ENCODE measurements around the gene GLI3. TPM values are rescaled to one million over a fixed set of nuclear protein-coding genes. Genes with fewer than 3 reads are reported as not detected.

GLI3 gene
- total RNA-seq, 4 donors from 2014 or later: 23.1 to 41.3 (median 24.6) TPM

DNA sequence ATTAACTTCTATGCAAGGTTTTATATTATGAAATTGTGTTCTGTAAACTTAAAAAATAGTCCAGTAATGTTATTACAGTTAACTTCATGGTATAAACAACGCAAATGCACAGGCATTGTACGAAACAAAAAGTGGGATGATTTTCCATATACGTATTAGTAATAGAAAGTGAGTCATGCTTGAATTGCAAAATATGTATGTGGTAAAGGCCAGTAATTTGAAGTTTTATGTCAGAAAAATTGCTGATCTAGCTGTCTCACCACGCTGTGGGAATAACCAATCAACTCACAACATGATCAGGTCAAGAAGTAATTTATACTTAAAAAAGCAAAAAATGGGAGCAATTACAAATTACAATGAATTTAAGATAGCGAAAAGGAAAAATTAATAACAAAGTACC is 37.0 kb upstream of the GLI3 start:
- Histone ChIP-seq H3K27ac (no peak overlapping the region), H3K9me3 (no peaks in the 10 kb centered on the region), H3K36me3 (no peaks in the 10 kb centered on the region), H3K4me3 (no peak overlapping the region), H3K4me1 (peaks cover 2% of the 10 kb centered on the region), H3K27me3 (no peaks in the 10 kb centered on the region)
- WGBS: 67% methylated on average over 5 of the region's 5 CpGs
- TF ChIP-seq POLR2A (IDR thresholded peaks at IDR 0.05) (no peak), POLR2AphosphoS5 (IDR thresholded peaks at IDR 0.05) (no peak), EP300 (IDR thresholded peaks at IDR 0.05) (no peak)
- TF ChIP-seq, protein P1, sequence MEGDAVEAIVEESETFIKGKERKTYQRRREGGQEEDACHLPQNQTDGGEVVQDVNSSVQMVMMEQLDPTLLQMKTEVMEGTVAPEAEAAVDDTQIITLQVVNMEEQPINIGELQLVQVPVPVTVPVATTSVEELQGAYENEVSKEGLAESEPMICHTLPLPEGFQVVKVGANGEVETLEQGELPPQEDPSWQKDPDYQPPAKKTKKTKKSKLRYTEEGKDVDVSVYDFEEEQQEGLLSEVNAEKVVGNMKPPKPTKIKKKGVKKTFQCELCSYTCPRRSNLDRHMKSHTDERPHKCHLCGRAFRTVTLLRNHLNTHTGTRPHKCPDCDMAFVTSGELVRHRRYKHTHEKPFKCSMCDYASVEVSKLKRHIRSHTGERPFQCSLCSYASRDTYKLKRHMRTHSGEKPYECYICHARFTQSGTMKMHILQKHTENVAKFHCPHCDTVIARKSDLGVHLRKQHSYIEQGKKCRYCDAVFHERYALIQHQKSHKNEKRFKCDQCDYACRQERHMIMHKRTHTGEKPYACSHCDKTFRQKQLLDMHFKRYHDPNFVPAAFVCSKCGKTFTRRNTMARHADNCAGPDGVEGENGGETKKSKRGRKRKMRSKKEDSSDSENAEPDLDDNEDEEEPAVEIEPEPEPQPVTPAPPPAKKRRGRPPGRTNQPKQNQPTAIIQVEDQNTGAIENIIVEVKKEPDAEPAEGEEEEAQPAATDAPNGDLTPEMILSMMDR (IDR thresholded peaks at IDR 0.05): no peak
- DNase-seq (ENCODE audit: low spot score in 2 of 2): no peak

DNA sequence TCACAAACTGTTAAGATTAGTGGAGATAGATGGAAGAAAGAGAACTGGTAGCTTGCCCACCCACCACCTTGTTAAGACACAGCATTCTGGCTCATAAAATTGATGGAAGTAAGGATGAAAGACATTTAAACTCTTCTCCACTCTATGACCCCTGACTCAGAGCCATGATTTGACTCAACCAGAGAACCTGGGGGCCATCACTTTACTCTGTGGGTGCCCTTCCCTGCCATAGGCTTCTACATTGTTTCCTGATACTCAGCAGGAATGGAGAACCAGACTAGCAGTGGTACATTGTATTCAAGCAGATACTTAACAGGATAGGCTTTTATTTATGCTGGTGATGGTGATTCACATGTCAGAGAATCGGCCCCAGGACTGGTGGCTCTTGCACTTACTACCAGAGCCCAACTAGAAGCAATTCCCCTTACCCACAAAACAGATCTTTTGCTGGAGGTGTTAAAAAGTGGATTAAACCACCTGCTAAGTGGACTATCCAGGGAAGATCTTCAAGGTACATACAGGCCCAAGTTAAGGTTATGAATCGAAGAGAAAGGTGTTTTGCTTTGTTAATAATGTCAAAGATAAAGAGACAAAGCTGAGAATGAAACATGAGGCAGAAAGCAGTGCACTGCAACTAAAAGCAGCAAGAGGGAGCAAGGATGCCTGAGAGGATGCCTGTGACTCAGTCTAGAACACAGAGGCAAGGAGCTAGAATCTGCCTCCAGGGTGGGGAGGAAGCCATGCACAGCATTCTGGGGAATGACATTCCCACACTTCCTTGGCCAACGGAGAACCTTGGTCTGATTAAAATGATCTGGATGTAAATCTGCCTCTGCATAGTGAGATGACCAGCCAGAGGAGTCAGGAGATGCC is 36.0 kb upstream of the GLI3 start:
- Histone ChIP-seq H3K4me3 (no peak overlapping the region), H3K27me3 (no peaks in the 10 kb centered on the region), H3K9me3 (no peaks in the 10 kb centered on the region), H3K4me1 (peaks cover 2% of the 10 kb centered on the region), H3K27ac (no peak overlapping the region), H3K36me3 (no peaks in the 10 kb centered on the region)
- WGBS: 60% methylated on average over 3 of the region's 3 CpGs
- no peak for DNase-seq (ENCODE audit: low spot score in 2 of 2)
- TF ChIP-seq, protein P1 (IDR thresholded peaks at IDR 0.05): peak in 1 of 2 donors; percentile 41
- TF ChIP-seq POLR2AphosphoS5 (IDR thresholded peaks at IDR 0.05): no peak

DNA sequence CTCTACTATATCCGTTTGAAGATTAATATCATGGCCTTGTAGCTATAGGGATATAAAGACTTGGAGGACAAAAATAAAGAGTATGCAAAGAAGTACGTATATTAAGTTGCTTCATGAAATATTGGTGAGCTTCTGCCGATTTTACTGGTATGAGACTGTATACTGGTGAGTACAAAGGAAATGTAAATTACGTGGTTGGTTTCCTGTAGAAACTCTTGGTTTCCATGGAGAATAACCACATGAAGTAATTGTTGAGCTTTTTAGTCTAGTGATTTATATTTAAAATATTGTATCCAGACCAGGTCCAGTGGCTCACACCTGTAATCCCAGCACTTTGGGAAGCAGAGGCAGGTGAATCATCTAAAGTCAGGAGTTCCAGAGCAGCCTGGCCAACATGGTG is 32.2 kb upstream of the GLI3 start:
- no peaks in the 10 kb centered on the region for H3K36me3 ChIP-seq
- no peaks in the 10 kb centered on the region for H3K9me3 ChIP-seq
- DNase-seq (ENCODE audit: low spot score in 2 of 2): no peak
- H3K27ac ChIP-seq: no peak overlapping the region
- 72% methylated on average over 4 of the region's 4 CpGs for WGBS
- H3K4me1 ChIP-seq: peaks cover 2% of the 10 kb centered on the region
- TF ChIP-seq POLR2AphosphoS5 (IDR thresholded peaks at IDR 0.05): no peak
- TF ChIP-seq, protein P1 (IDR thresholded peaks at IDR 0.05): no peak
- TF ChIP-seq EP300 (IDR thresholded peaks at IDR 0.05): no peak
- no peak for TF ChIP-seq POLR2A (IDR thresholded peaks at IDR 0.05)
- no peaks in the 10 kb centered on the region for H3K27me3 ChIP-seq
- H3K4me3 ChIP-seq: no peak overlapping the region

DNA sequence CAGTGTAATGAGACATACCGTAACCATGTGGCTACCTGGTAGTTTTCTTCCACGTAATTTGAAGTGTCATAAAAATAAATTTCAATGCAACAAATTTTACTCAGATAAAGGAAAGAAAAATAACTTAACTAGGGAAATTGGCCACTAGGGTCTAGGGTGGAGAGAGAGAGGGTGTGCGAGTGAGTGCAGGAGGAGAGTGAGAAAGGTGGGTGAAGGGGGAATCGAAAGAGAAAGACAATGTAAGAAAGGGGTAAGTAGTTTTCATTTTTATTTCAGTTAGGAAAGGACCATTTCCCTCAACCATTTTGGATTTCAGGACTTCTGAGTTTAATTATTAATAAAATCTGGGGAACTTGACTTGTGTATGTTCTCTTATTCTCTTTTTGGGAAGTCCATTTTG is 27.7 kb upstream of the GLI3 start:
- H3K9me3 ChIP-seq: no peaks in the 10 kb centered on the region

DNA sequence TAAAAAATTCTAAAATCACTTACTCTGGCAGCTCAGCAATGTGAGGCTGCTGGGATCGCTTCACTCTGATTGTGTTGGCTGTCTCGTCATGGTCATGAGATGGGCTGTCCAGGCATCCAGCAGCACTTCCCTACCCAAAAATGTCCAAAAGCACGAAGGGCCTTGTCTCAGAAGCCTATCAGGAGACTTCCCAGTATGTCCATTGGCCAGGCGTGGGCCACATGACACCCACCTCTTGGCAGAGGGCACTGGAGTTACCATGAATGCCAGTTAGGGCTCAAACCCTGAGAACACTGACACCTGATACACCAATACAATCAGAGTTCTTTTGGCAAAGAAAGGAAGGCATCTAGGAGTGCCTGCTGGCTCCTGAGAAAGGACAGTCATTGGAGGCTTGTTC is 27.0 kb upstream of the GLI3 start:
- H3K4me3 ChIP-seq: no peak overlapping the region
- peaks cover 9% of the 10 kb centered on the region for H3K4me1 ChIP-seq
- 80% methylated on average over 4 of the region's 4 CpGs for WGBS
- H3K9me3 ChIP-seq: no peaks in the 10 kb centered on the region
- no peaks in the 10 kb centered on the region for H3K27me3 ChIP-seq
- H3K27ac ChIP-seq: no peak overlapping the region
- TF ChIP-seq, protein P1 (IDR thresholded peaks at IDR 0.05): no peak
- TF ChIP-seq EP300 (IDR thresholded peaks at IDR 0.05) (no peak), POLR2A (IDR thresholded peaks at IDR 0.05) (no peak)
- DNase-seq (ENCODE audit: low spot score in 2 of 2): peak in 1 of 2 donors; percentile 64
- H3K36me3 ChIP-seq: no peaks in the 10 kb centered on the region

More for the DNA sequence above, 27.7 kb upstream of the GLI3 start:
- H3K4me1 ChIP-seq: peaks cover 9% of the 10 kb centered on the region
- no peaks in the 10 kb centered on the region for H3K36me3 ChIP-seq
- TF ChIP-seq EP300 (IDR thresholded peaks at IDR 0.05): no peak
- no peak for TF ChIP-seq POLR2A (IDR thresholded peaks at IDR 0.05)
- TF ChIP-seq, protein P1 (IDR thresholded peaks at IDR 0.05): no peak
- no peak for TF ChIP-seq POLR2AphosphoS5 (IDR thresholded peaks at IDR 0.05)
- WGBS: 94% methylated on average over 4 of the region's 4 CpGs
- no peak overlapping the region for H3K4me3 ChIP-seq
- no peaks in the 10 kb centered on the region for H3K27me3 ChIP-seq
- no peak for DNase-seq (ENCODE audit: low spot score in 2 of 2)
- H3K27ac ChIP-seq: no peak overlapping the region

All from suprapubic skin (tissue), 4 donors.